ENCODE measurements around the gene GRPEL2. TPM values are rescaled to one million over a fixed set of nuclear protein-coding genes. Genes with fewer than 3 reads are reported as not detected.

Gene GRPEL2
- total RNA-seq, 1 experiment from 2014 or later: 47.3 TPM

DNA sequence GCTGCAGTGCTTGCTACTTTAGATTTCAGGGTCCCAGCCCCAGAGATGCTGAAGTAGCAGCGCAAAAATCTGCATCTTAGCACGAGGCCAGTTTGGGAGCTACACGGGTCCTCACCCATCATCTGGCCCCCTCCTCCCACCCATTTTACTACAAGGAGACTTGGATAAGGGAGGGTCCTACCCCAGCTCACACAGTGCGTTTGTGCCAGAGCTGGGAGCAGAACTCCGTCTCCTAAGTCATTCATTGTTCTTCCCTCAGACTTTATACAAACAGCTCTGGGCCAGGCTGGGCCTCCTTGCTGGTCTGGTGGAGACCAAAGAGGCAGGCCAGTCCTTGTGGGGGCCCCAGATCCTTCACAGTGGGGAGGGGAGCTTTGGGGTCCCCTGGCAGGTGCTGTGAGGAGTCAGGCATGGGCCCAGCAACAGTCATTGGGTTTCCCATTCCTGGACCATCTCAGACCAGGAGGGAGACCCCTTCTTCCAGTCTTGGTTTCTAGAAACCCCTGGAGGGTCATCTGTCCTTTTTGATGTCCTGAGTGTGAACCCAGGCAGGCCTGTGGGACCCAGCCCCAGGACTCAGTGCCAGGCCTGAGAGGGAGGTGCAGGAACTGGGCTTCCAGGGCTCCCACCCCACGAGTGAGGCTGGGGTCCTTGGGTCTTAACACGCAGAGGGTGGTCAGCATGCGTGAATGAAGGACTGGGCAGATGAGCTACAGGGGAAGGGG lies 36.1 kb downstream of the GRPEL2 start:
- TF ChIP-seq, protein P1, sequence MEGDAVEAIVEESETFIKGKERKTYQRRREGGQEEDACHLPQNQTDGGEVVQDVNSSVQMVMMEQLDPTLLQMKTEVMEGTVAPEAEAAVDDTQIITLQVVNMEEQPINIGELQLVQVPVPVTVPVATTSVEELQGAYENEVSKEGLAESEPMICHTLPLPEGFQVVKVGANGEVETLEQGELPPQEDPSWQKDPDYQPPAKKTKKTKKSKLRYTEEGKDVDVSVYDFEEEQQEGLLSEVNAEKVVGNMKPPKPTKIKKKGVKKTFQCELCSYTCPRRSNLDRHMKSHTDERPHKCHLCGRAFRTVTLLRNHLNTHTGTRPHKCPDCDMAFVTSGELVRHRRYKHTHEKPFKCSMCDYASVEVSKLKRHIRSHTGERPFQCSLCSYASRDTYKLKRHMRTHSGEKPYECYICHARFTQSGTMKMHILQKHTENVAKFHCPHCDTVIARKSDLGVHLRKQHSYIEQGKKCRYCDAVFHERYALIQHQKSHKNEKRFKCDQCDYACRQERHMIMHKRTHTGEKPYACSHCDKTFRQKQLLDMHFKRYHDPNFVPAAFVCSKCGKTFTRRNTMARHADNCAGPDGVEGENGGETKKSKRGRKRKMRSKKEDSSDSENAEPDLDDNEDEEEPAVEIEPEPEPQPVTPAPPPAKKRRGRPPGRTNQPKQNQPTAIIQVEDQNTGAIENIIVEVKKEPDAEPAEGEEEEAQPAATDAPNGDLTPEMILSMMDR (conservative IDR thresholded peaks at IDR 0.05): no peak
- H3K4ac ChIP-seq (ENCODE audit: low read depth, low read length): no peak overlapping the region
- no peaks in the 10 kb centered on the region; a peak in 2 of 5 replicates for H3K9me3 Mint-ChIP-seq
- no peaks in the 10 kb centered on the region for H3K4me1 ChIP-seq (ENCODE audit: insufficient read depth, low read length)
- no peak overlapping the region for H2AK5ac ChIP-seq (ENCODE audit: insufficient read length, low read length)
- H2BK120ac ChIP-seq (ENCODE audit: low read depth, low read length, poor library complexity, severe bottlenecking): no peak overlapping the region
- H3K9me3 ChIP-seq (ENCODE audit: control insufficient read depth, low read depth, low read length): no peaks in the 10 kb centered on the region
- H4K8ac ChIP-seq (replicated peaks; ENCODE audit: insufficient read length, low read depth, low read length): no peak overlapping the region
- H3K23me2 ChIP-seq (ENCODE audit: insufficient read length, low read depth, low read length, poor library complexity, severe bottlenecking): no peaks in the 10 kb centered on the region
- H2BK15ac ChIP-seq (ENCODE audit: low read depth, low read length): no peak overlapping the region
- H3K27me3 ChIP-seq (ENCODE audit: insufficient read depth, low read length): no peaks in the 10 kb centered on the region; the same call in 1 of the 2 replicates
- DNase-seq: no peak
- H3K27me3 Mint-ChIP-seq (ENCODE audit: low read depth): no peaks in the 10 kb centered on the region
- H3K36me3 Mint-ChIP-seq (ENCODE audit: insufficient read depth in 1 of 3, low read depth in 3 of 3): no peaks in the 10 kb centered on the region
- H3K27ac Mint-ChIP-seq: peak overlapping the region in 1 of 3 experiments; percentile 82; a peak in 1 of 7 replicates
- no peak overlapping the region for H2AFZ ChIP-seq (ENCODE audit: low read length)
- no peaks in the 10 kb centered on the region for H3K79me2 ChIP-seq (ENCODE audit: insufficient read depth, low read length)
- H3K4me3 Mint-ChIP-seq: 0 out of 5 replicates have a peak overlapping the region, but pooled peaks of 1 of the 2 experiments have one; percentile 46
- no peaks in the 10 kb centered on the region for H4K20me1 ChIP-seq (ENCODE audit: control insufficient read depth, insufficient read depth, insufficient read length)
- H2BK20ac ChIP-seq (ENCODE audit: low read depth, low read length, poor library complexity, severe bottlenecking): no peak overlapping the region
- no peak overlapping the region for H3K56ac ChIP-seq (ENCODE audit: insufficient read length, low read depth, low read length)
- WGBS (ENCODE audit: extremely low coverage, insufficient read length, low lambda C conversion rate): no CpG with 5 or more reads among the region's 8 CpGs
- H4K5ac ChIP-seq (ENCODE audit: insufficient read length, low read depth, low read length): no peak overlapping the region
- no peak overlapping the region for H3T11ph ChIP-seq (ENCODE audit: low read length)
- no peak overlapping the region for H3K4me2 ChIP-seq (ENCODE audit: insufficient read depth, insufficient read length, low read length)
- no peak overlapping the region for H3K9ac ChIP-seq (ENCODE audit: extremely low read depth, insufficient read length, low read length)
- no peak overlapping the region for H2BK12ac ChIP-seq (ENCODE audit: insufficient read length, low read depth, low read length)
- no peak overlapping the region for H3K18ac ChIP-seq (ENCODE audit: insufficient read length, low read depth, low read length)
- H3K14ac ChIP-seq (ENCODE audit: insufficient read depth, low read length): no peak overlapping the region
- peaks cover 15 to 21% of the 10 kb centered on the region in 2 experiments for H3K4me1 Mint-ChIP-seq
- no peak overlapping the region for H3K23ac ChIP-seq (ENCODE audit: insufficient read length, low read depth, low read length)
- no peak overlapping the region for H3K27ac ChIP-seq (ENCODE audit: insufficient read length, low read depth, low read length)
- H4K91ac ChIP-seq (ENCODE audit: insufficient read length, low read depth, low read length): no peak overlapping the region
- no peak overlapping the region for H2BK5ac ChIP-seq (ENCODE audit: insufficient read length, low read length)
- H3K79me1 ChIP-seq (ENCODE audit: insufficient read depth, low read depth, low read length, poor library complexity, severe bottlenecking): no peaks in the 10 kb centered on the region

Measured in H9 (cell line).